GM21786 (cell line): ENCODE data around the gene CD19.
"Not testable (repeated sequence)": the region's sequence is repeated elsewhere in the genome, so short reads cannot be mapped to it uniquely, and the experiment has no call there.

Source experiments
- ATAC-seq: cut with Tn5 transposase; IDR thresholded peaks from one replicate; pipeline ENCODE4 v1.9.1; 2021; ENCODE audit not compliant: unreplicated experiment

CD19 gene

GRCh38 chr16:28931801-28932225 lies at the start of gene CD19:
TSS of gene CD19 (plus strand) at chr16:28931971. CDS start at chr16:28932001, 30 bp downstream.
- no peak for ATAC-seq

DNA sequence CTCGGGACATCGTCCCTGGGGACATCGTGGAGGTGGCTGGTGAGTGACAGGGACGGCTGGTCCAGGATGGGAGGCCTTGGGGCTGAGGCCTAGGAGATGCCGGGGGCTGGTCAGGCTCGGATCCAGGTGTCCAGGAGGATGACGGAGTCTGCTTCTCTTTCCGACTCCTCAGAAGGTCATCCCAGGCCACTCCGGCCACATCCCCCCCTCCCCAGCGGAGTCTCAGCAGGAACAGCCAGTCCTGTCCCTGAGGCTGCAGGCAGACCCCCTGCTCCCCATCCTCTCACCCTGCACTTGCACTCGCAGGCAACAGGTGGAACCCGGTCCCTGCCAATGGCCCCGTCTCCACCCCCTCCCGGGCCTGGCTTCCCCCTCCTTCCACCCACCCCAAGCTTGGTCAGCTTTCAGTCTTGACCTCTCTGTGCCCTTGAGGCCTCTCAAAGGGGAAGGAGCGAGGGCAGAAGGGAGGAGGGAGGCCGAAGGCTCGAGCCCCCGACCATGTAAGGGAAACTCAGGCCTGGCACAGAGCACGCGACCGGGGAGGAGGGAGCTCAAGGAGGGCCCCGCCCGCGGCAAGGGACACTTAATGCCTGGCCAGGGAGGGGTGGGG lies 49.1 kb upstream of the CD19 start:
- ATAC-seq, result no peak

DNA sequence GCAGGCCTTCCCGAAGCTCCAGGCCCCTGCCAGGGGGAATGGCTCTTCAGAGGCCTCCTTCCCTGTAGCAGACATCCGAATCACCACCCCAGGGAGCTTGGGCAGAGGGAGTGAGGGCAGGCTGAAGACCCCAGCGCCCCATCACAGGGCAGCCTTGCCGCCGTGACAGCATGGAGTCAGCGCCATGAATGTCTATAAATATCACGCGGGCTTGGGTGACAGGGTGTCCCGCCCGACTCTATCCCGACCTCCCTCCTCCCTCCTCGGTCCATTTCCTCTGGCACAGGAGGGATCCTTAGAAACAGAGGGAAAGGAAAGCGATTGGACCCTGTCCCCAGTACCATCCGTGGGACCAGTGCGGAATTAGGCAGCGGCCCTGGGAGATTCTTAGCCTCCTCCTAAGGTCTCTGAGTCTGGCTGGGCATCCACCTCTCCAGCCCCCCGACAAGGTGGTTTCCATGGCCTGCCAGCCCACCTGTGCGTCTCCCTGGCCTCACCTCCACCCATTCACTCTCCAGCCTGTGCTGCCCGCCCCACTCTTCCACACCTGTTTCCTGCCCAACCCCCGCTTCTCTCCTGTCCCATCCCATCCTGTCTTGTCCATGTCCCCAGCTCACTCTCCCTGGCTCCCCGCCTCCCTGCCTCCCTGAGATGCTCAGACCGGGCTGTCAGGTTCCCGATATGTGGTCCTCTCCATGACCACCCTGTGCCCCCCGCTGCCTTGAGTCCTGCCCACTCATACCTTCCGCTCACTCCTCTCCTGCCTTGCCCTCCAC lies 48.4 kb upstream of the CD19 start:
- ATAC-seq, result no peak

DNA sequence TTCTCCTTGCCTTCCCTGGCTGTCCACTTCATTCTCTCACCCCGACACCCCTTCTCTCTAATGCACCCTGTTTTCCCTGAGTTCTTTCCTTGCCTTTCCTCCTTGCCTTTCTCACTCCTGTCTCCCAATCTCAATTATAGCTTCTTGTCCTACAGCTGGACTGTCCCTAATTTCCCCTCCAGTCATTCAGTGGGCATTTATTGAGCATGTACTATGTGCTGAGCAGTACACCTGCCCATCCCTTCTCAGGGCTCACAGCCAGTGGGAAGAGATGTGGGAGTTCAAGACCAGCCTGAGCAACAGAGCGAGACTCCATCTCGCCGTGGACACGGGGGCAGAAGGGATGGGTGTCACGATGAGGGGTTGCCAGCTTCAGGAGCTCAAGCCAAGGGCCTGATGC lies 47.7 kb upstream of the CD19 start:
- ATAC-seq, result no peak

GRCh38 chr16:28886945-28887344 lies 44.8 kb upstream of the CD19 start:
- no peak for ATAC-seq

DNA sequence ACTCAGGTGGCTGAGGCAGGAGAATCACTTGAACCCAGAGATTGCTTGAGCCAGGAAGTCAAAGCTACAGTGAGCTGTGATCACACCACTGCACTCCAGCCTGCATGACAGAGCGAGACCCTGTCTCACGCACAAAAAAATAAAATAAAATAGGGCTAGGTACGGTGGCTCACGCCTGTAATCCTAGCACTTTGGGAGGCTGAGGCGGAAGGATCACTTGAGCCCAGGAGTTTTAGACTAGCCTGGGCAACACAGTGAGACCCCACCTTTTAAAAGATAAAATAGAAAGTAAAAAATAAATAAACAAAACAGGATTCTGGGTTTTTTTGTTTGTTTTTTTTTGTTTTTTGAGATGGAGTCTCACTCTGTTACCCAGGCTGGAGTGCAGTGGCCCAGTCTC lies 41.4 kb upstream of the CD19 start:
- not testable (repeated sequence) for ATAC-seq

- no peak for ATAC-seq
Observed at GRCh38 chr16:28891964-28892890, 39.5 kb upstream of the CD19 start.

DNA sequence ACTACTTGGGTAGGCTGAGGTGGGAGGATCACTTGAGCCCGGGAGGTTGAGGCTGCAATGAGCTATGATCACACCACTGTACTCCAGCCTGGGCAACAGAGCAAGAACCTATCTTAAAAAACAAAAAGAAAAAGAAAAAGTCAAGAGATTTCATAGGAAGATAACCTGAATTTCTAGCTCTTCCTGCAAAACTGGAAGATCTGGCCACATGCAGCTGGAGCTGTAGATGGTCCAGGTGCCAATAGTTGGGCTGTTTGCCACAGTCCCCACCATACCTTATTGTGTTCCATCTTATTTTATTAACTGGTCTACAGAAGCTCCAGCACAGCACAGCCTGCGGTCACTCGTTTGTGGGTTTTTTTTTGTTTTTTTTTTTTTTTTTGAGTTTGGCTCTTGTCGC lies 38.5 kb upstream of the CD19 start:
- ATAC-seq, result no peak

DNA sequence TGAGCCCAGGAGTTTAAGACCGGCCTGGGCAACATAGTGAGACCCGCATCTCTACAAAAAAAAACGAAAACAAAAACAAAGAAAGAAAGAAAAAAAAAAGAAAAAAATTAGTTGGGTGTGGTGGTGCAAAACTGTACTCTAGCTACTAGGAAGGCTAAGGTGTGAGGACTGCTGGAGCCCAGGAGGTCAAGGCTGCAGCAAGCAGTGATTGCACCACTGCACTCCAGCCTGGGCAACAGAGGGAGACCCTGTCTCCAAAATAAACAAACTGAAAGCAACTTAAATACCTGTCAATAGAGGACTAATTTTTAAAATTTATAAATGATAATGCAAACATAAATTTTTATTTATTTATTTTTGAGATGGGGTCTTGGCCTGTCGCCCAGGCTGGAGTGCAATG lies 36.2 kb upstream of the CD19 start:
- no peak for ATAC-seq

GRCh38 chr16:28897826-28898225 lies 33.9 kb upstream of the CD19 start:
- ATAC-seq, result no peak

GRCh38 chr16:28898266-28898665 lies 33.5 kb upstream of the CD19 start:
- no peak for ATAC-seq

DNA sequence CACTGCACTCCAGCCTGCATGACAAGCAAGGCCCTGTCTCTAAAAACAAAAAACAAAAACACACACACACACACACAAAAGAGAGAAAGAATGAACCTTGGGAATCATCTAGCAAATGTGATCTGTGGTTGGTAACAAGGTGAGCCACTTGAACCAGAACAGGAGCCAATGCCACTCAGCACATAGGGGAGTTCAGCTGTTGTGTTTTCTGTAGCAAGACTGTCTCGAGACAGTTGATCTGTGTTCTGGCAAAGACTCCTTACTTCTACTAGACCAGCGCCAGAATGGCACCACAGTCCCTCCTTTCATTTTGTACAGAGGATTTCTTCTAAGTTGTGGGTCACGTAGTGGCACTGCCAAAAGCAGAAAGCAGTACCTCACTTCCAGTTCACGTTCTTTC lies 32.8 kb upstream of the CD19 start:
- ATAC-seq, result no peak

- ATAC-seq, result no peak
Observed at GRCh38 chr16:28899882-28900590, 31.7 kb upstream of the CD19 start.

DNA sequence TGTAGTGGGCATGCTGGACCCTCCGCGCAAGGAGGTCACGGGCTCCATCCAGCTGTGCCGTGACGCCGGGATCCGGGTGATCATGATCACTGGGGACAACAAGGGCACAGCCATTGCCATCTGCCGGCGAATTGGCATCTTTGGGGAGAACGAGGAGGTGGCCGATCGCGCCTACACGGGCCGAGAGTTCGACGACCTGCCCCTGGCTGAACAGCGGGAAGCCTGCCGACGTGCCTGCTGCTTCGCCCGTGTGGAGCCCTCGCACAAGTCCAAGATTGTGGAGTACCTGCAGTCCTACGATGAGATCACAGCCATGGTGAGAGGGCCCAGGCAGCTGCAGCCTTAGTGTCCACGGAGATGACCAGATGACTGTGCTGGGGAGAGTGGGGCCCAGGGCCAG lies 31.2 kb upstream of the CD19 start:
- no peak for ATAC-seq

- ATAC-seq, result no peak
Observed at GRCh38 chr16:28901862-28902261, 29.9 kb upstream of the CD19 start.

DNA sequence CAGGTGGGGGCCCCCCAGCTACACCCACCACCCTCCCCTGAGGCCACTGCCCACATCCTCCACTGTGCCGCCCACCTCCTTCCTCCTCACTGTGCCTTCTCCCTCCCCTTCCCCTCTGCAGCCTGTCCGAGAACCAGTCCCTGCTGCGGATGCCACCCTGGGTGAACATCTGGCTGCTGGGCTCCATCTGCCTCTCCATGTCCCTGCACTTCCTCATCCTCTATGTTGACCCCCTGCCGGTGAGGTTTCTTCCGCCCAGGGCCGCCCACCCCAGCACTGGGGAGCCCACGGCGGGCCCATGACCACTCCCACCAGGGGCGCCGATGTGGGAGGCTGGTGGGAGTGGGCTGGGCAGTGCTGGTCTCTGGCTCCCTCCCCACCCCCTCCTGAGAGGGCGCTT lies 28.9 kb upstream of the CD19 start:
- no peak for ATAC-seq

GRCh38 chr16:28903344-28904042 lies 28.3 kb upstream of the CD19 start:
- no peak for ATAC-seq

DNA sequence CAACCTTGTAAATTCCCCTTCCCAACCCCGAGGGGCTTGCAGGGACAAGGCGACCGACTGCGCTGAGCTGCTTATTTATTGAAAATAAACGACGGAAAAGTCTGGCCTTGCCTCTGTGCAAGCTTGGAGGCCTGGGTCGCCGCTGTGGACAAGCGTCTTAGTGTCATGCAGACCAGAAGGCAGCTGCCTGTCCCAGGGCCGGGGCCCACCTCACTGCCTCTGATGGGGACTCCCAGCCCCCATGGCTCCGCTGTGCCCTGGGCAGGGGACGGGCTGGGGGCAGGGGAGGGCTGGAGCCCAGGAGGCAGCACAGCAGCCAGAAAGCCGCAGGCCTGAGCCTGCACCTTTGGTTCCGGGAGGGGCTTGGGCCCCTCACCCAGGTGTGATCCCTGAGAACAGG lies 27.4 kb upstream of the CD19 start:
- no peak for ATAC-seq

- no peak for ATAC-seq
Observed at GRCh38 chr16:28904828-28905227, 26.9 kb upstream of the CD19 start.

DNA sequence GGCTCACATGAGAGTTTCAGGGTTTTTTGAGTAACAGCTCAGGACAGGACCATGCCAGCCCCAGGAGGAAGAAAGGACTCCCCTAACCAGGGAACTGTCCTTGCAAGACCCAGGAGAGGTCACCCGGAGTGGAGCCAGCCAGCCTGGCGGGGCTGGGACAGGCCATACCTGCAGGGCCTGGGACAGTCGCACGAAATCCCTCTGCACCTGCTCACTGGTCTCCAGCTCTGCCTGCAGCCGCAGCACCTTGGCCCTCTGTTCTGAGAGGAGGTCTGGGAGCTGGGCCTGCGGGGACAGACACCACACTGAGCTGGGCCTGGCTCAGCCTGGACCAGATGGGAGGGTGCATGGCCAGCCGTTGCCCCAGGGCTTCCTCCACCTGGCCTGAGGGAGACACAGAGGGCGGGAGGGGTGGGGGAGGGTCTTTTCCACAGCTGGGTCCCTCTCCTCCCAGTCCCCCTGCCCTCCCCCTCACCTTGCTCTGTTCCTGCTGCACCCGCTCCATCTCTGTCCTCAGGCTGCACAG lies 26.5 kb upstream of the CD19 start:
- no peak for ATAC-seq
